SU-DHL-6 (cell line): ENCODE data around the gene PIGR.

Experiments used
- CTCF ChIP-seq: fragments of 200-600 bp; sonication (generic); IDR thresholded peaks from one replicate; pipeline ENCODE4 v1.5.1; 2017; ENCODE audit warnings: antibody characterized with exemption, mild to moderate bottlenecking, low read length, moderate library complexity; ENCODE audit not compliant: insufficient read depth, poor library complexity, severe bottlenecking
- EZH2phosphoT487 ChIP-seq: fragments of 200-600 bp; sonication (generic), shearing (Covaris generic); conservative IDR thresholded peaks from 2 replicates; pipeline ENCODE4 v1.6.1; 2018; ENCODE audit warnings: mild to moderate bottlenecking, antibody characterized with exemption, low read length, moderate library complexity, mixed read lengths

DNA sequence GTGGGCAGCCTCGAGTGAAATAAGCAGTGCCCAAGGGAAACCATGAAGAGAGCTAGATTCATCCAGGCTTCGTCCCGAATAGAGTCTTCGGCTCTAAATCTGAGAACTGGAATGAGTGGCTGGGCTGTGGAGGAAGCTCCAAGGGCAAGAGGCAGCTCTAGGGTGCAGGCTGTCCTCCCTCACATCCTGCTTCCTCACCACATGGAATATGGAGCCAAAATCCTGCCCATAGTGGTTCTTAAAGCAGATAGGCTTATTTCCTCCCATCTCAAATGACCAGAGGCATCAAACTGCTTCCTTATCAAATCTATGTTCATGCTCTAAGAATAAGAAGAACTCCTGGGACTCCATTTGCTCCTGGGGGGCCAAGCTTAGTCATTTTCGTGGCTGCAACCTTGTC lies 46.5 kb downstream of the PIGR start:
- TF ChIP-seq CTCF (no peak), EZH2phosphoT487 (no peak)
